Epithelial cell of esophagus (primary cell): ENCODE data around the gene AK6.
"Not testable (repeated sequence)": the region's sequence is repeated elsewhere in the genome, so short reads cannot be mapped to it uniquely, and the experiment has no call there.

Experiments used
- DNase-seq: peaks from one replicate; pipeline ENCODE4 v3.0.0; 2010; ENCODE audit warnings: low read depth
- H3K4me3 ChIP-seq: 2 replicates; pipeline ENCODE4 v1.5.1; 2011; ENCODE audit warnings: mild to moderate bottlenecking, low read length, control low read depth
- TF ChIP-seq, protein P1 (sequence below): IDR thresholded peaks from 2 replicates; pipeline ENCODE4 v1.5.1; 2011; ENCODE audit warnings: low read depth, mild to moderate bottlenecking, low read length, control low read depth, inconsistent platforms; ENCODE audit not compliant: insufficient read depth; ENCODE audit errors: missing control alignments

Gene AK6

DNA sequence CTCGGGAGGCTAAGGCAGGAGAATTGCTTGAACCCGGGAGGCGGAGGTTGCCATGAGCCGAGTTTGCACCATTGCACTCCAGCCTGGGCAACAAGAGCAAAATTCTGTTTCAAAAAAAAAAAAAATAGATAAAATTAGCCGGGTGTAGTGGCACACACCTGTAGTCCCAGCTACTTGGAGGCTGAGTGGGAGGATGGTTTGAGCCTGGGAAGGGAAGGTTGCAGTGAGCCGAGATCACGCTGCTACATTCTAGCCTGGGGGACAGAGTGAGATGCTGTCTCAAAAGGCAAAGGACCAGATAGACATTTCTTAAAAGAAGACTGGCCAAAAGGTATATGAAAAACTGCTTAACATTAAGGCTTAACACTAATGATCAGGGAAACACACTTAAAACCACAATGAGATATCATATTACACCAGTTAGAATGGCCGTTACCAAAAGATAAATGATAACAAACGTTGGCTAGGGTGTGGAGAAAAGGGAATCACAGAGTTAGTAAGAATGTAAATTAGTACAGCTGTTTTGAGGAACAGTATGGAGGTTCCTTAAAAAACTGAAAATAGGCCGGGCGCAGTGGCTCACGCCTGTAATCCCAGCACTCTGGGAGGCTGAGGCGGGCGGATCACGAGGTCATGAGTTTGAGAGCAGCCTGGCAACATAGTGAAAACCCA lies 35.5 kb upstream of the AK6 start:
- no peak for DNase-seq
- no peak overlapping the region for H3K4me3 ChIP-seq
- TF ChIP-seq, protein P1, sequence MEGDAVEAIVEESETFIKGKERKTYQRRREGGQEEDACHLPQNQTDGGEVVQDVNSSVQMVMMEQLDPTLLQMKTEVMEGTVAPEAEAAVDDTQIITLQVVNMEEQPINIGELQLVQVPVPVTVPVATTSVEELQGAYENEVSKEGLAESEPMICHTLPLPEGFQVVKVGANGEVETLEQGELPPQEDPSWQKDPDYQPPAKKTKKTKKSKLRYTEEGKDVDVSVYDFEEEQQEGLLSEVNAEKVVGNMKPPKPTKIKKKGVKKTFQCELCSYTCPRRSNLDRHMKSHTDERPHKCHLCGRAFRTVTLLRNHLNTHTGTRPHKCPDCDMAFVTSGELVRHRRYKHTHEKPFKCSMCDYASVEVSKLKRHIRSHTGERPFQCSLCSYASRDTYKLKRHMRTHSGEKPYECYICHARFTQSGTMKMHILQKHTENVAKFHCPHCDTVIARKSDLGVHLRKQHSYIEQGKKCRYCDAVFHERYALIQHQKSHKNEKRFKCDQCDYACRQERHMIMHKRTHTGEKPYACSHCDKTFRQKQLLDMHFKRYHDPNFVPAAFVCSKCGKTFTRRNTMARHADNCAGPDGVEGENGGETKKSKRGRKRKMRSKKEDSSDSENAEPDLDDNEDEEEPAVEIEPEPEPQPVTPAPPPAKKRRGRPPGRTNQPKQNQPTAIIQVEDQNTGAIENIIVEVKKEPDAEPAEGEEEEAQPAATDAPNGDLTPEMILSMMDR, result no peak

DNA sequence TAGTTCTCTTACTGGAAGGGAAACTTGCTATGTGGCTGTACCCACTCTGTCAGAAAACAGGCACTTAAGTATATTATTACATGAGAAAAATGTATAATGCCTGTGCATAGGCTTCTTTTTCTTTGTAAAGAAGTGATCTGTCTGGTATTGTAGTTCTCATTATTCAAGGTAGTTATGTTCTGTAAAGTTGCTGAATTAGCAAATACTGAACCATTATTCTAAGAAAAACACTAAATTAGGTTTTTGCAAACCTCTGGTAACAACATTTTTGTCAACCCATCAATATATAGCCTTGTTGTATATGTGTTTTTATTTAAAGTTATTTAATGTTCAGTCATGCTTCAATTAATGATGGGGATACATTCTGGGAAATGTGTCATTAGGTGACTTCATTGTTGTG lies 9.1 kb upstream of the AK6 start:
- TF ChIP-seq, protein P1, result no peak
- no peak for DNase-seq
- H3K4me3 ChIP-seq, result no peak overlapping the region

DNA sequence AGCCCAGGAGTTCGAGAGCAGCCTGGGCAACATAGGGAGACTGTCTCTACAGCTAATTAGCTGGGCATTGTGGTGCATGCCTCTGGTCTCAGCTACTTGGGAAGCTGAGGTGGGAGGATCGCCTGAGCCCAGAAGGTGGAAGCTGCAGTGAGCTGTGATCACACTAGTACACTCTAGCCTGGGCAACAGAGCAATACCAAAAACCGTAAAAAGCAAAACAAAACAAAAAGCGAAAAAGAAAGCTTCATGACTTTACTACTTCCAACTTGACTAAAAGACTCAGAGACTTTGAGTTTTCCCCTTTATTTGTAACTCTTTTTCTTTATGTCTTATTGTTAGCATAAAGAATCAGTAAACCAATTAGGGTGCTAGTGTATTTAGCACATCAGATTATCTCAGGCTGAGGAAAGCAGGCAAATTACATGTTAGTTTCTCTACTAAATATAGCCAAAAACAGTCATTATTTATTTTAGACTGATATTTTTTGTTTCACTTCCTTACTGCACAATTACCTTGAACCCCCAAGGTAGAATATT lies 5.7 kb upstream of the AK6 start:
- DNase-seq, result no peak
- no peak overlapping the region for H3K4me3 ChIP-seq
- TF ChIP-seq, protein P1, result no peak

DNA sequence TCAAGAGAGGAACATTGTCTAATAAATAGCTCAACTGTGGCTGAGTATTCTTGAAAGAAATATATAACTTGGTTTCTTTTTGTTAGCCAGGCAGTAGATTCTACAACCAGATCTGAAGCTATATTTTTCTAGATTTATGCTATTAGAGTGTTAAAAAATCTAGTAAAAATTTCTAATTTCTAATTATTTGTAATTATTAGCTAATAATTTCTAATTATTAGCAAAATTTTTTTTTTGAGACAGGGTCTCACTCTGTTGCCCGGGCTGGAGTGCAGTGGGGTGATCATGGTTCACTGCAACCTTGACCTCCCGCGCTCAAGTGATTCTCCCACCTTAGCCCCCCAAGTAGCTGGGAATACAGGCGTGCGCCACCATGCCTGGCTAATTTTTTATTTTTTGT lies 3.1 kb upstream of the AK6 start:
- TF ChIP-seq, protein P1, result no peak
- no peak overlapping the region for H3K4me3 ChIP-seq
- no peak for DNase-seq

DNA sequence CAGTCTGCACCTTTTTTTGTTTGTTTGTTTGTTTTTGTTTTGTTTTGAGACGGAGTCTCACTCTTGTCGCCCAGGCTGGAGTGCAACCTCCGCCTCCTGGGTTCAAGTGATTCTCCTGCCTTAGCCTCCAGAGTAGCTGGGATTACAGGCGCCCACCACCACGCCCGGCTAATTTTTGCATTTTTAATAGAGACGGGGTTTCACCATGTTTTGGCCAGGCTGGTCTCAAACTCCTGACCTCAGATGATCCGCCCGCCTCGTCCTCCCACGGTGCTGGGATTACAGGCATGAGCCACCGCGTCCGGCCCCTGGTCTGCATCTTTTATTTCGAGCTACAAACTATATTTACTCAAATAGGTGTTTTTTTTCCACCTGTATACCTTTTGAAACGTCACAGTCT lies 1.0 kb upstream of the AK6 start:
- peak overlapping the region; percentile 96 for H3K4me3 ChIP-seq
- not testable (repeated sequence) for DNase-seq

DNA sequence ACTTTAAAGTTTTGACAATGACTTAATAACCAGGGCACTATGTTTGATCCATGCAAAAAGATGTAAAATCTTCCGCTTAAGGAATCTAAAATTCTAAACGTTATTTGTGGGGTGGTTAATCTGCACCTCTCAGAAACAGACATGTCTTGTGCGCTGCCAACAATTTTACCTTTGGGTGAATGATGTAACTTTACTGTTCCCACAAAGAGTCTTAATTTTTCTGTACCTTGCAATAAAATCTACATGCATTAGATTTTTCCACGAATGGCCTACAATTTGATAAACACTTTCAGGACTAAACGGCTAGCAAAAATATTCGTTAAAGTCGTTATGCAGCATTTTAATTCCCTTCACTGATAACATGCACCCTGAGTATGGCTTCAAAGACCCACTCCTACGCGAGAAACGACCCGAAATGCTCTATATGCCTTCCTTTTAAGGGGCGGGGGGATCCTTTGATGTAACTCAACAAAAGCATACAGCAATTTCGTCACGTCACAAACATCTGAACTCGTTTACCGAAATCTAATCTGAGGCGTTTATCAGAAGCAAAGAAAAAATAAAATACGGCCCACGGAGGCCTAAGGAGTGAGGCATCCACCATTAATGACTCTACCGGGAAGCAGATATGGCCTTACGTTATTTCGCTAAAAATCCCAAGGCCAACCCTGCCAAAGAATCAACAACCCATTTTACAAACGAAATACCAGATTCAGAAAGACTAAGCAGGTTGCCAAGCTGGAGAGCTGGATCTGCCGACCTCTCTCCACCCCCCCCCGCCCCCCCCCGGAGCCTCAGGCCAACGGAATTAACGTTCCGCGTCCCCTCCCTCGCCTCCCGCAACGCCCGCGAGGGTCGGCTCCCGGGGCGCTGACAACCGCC lies 621 bp downstream of the AK6 start:
- no peak for DNase-seq
- peak overlapping the region; percentile 96 for H3K4me3 ChIP-seq
- TF ChIP-seq, protein P1, result no peak

DNA sequence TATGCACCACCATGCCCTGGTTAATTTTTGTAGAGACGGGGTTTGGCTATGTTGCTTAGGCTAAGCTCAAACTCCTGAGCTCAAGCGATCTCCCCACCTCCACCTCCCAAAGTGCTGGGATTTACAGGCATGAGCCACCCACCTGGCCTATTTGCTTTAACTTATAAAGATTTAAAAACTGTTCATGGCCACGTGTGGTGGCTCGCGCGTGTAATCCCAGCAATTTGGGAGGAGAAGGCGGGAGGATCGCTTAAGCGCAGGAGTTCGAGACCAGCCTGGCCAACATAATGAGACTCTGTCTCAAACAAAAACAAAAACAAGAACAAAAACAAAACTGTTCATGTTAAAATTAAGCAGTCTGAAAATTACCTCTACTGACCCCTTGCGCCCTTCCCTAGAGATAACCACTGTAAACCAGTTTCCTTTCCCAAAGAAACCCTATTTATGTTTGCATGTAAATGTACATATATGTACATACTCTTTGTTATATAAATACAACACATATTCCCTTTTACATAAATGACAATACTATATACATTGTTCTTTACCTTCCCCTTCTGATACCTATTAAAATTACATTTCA lies 1.5 kb downstream of the AK6 start:
- no peak for DNase-seq
- peak overlapping the region; percentile 96 for H3K4me3 ChIP-seq
- TF ChIP-seq, protein P1, result no peak
